CD4-positive, alpha-beta T cell treated with Interleukin-6 at 100 ng/mL for 8 hours (primary cell): ENCODE data around the gene PAQR7.

ENCODE experiments used
- DNase-seq: peaks from one replicate; pipeline ENCODE4 v3.0.0-alpha.2; 2020; ENCODE audit warnings: mixed read lengths, low spot score

Gene PAQR7

DNA sequence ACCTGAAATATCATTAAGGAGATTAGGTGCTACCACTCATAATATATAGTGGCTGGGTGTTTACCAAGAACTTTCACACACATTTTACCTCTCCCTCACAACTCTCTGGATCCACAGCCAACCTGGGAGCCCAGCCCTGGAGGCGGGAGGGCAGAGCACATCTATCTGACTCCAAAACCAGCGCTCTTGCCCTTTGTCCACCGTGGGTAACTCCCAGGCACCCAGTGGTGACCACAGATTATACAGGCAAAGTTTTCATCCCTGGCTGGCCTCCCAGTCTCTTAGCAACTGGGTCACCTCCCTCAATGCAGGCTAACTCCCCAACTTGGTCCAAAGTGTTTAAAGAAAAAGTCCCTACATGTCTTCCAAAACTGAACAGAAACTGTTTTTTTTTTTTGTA, 2.4 kb downstream of the PAQR7 start:
- no peak for DNase-seq

- no peak for DNase-seq
These were observed 2.8 kb downstream of the PAQR7 start for GRCh38 chr1:25872713-25873112.

GRCh38 chr1:25871704-25872494, 3.6 kb downstream of the PAQR7 start:
- DNase-seq, result no peak

- no peak for DNase-seq
These were observed 4.3 kb downstream of the PAQR7 start for GRCh38 chr1:25871086-25871703.

GRCh38 chr1:25870614-25871013, 4.9 kb downstream of the PAQR7 start:
- DNase-seq, result no peak

DNA sequence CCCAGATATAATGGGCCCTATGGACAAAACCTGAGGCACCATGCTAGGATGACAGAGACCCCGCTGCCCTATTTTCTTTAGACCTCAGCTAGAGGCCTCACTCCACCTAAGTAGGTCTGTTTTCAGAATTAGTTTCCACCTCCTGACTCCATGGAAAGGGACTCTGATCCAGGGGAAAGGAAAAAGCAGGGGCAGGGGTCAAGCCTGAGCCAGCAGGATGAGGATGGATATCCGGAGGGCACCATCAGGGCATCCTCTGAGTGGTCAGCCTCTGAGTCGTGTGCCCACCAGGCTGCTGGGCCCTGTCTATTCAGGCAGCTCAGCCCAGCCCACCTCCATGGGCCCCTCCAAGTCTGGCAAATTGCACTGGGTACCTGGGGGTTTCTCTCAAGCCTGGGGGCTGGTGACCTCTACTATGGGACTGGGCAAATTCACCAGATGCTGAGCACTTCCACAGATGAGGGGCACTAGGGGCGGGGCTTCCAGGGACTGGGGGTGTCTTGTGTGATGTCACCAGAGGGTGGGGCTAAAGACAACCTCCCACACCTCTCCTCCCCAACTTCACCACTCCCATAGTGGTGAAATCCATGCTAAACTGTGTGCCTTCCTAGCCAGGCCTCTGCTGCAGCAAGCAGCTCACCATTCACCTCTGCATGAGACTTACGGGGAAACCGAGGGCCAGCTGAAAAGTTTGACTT, 5.5 kb downstream of the PAQR7 start:
- no peak for DNase-seq

- no peak for DNase-seq
These were observed 8.1 kb downstream of the PAQR7 start for GRCh38 chr1:25867210-25867991.

- no peak for DNase-seq
These were observed 9.2 kb downstream of the PAQR7 start for GRCh38 chr1:25866288-25866687.

GRCh38 chr1:25864434-25864833, 11.1 kb downstream of the PAQR7 start:
- DNase-seq, result no peak

- DNase-seq, result no peak
These were observed 11.8 kb downstream of the PAQR7 start for GRCh38 chr1:25863486-25864262.

DNA sequence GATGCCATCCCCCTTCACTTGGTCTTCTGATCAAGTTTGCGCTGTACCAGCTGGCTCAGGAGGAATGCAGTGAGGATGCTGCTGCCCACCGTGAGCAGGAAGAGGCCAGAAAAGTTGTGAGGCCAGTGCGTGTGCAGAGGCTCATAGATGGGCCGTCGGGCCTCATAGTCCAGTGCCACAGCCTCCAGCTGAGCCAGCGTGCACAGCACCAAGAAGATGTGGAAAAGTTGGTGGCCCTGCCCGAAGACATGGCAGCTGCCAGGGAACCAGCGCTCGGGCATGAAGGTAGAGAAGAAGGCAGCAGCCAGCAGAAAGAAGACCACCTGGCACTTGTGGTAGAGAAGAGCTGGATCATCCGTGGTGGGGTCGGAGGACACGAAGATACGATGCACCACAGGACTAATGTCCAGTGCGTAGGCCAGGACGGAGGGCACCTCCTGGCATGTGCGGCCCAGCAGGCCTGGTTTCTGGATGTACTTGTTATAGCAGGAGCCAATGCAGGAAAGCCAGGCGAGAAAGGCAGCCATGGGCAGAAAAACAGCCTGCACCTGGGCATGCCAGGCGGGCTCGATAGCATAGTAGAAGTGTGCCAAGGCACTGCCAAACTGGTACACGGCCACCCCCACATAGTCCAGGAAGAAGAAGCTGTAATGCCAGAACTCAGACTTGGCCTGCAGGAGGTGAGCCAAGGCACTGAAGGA, 12.6 kb downstream of the PAQR7 start:
- DNase-seq, result no peak

DNA sequence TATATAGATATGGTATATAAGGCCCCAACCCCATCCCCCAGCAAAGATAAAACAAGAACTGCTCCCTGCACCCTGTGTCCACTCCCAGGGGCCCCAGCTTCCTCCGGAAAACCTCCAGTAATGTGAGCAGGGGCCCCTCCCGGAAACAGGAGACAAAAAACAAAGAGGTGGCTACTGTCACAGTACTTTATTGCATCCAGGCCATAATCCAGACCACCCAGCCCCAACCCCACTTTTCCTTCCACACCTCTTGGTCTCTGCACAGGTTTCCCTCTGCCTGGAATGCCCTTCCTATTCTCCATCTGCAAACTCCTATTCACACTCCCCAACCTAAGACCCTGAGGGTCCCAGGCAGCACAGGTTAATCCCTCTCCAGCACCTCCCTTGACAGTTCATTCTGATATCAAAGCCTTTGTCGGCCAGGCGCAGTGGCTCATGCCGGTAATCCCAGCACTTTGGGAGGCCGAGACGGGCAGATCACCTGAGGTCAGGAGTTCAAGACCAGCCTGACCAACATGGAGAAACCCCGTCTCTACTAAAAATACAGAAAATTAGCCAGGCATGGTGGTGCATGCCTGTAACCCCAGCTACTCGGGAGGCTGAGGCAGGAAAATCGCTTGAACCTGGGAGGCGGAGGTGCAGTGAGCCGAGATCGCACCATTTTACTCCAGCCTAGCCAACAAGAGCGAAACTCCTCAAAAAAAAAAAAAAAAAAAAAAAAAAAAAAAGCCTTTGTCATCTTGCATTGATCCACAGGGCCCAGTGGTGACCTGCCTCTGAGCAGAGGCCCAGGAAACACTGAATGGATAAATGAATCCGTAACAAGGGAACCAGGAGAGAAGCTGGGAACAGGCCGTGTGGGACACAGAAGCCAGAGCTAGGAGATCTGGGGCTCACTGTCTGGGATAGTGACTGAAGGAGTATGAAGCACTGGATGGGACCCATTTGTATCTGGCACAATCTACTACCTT, 13.9 kb downstream of the PAQR7 start:
- no peak for DNase-seq

DNA sequence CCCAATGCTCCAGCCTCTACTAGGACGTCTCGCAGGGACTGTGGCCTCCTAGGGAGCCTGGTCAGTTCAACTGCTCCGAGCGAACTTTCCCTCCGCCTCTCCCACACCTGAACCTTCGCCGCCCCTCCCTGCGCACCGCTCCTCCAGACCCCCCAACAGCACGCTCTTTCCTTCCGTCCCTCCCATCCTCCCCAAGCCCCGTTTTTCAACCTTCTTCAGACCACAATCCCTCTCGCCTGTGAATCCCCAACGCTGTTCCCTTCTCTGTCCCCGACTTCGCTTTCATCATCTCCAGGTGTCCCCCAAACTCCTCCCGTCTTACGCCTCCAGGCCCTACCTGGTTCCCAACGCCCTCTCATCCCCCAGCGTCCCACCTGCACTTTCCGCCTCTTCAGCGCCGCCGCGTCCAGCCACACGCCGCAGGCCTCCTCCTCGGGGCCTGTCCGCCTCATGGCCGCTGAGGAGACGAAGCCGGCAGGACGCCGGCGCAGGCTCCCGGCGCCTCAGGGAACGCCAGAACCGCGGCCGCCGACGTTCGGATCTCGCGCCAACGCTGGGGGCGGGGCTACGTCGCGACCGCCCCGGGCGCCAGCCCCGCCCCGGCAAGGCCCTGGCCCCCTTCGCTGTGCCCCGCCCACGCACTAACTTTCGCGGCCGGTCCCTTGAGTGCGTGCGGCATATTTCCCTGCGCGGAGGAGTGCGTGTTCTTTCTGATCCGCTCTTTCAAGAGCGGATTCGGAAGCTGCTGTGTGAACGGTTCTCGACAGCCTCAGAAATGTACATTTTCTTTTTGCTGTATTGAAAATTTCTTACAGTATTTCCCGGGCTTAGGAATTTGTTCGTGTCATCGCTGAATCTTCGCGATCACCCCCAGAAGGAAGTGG, 16.4 kb downstream of the PAQR7 start, which contains the start of gene AUNIP:
Gene AUNIP, minus strand, starts transcription at position 552 of the 884 bp plus-strand sequence. Its CDS starts 100 bp downstream, at position 452.
- peak; percentile 87 for DNase-seq

DNA sequence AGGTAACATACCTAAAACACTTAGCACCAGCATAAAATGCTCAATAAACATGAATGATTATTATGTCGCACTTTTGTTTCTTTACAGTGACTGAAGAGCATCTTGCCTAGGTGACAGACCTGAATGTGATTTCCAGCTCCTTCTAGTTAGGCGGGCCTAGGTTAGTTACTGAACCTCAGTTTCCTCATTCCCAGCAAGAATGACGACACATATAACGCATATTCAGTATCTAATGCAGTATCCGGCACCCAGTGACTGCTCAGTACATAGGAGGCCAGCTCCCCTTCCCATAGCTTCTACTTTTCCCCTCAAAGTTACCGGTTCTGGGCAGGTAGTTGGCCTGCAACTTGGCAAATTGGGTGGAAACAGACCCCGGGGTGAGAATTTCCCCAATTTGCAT, 17.0 kb downstream of the PAQR7 start:
- DNase-seq, result no peak

DNA sequence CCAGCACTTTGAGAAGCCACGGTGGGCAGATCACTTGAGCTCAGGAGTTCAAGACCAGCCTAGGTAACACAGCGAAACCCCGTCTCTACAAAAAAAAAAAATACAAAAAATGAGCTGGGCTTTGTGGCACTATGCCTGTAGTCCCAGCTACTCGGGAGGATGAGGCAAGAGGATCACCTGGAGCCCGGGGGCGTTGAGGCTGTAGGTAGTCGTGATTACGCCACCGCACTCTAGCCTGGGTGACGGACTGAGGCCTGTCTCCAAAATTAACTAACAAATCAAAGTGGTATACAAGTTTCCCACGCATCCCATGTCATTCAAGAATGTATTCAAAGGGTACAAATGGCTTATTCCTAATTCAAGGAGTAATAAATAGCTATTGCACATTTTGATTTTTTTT, 18.7 kb downstream of the PAQR7 start:
- no peak for DNase-seq

DNA sequence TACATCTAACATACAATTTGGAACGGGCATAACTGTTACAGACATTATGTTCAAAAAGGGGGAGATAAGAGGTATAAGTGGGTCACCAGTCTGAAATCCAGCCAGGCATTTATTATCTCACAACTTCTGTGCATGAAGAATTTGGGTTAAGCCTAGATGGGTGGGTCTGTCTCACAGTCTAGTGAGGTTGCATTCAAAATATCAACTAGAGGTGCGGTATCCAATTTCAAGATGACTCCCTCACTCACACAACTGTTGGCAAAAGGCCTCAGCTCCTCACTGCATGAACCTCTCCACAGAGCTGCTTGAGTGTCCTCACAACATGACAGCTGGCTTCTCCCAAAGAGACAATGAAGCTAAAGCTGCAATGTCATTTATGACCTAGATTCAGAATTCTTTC, 21.0 kb downstream of the PAQR7 start:
- no peak for DNase-seq

- DNase-seq, result no peak
These were observed 27.0 kb downstream of the PAQR7 start for GRCh38 chr1:25848531-25848930.

GRCh38 chr1:25847929-25848328, 27.6 kb downstream of the PAQR7 start:
- DNase-seq, result no peak

DNA sequence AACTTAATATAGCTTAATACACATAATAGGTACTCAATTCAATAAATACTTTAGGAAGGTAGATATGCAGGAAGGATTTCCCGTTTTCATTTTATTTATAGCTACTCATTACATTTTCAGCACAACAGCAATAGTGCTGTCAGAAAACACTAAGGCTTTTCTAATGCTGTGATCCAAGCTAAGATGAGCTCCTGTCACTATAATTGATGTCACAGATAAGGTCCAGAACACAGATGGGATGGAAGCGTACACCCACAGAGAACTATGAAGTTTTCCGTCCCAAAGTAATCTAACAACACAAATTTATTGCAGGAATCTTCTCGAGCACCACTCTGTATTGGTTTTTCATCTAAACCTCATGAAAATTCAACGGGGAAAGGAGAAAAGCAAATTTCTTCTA, 29.8 kb downstream of the PAQR7 start:
- DNase-seq, result no peak
